ENCODE measurements around the gene MAST2.
"Not testable (repeated sequence)": the region's sequence is repeated elsewhere in the genome, so short reads cannot be mapped to it uniquely, and the experiment has no call there.

Gene MAST2

DNA sequence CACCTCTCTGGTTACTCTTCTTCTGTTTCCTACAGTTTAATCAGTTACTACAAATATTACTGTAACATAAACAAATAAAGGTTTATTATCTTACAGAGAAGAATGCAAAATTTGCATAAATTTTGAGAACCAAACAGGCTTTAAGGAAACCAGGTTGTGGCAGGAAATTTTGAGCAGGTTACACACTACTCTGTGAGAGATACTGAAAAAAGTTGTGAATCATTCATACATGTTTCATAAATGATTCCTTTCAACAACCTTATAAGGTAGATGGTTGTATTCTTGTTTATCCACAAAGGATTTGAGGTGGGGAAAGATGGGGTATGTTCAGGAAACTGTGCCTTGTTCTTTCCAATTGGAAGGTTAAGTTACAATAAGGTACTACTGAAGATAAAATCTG lies 58.6 kb downstream of the MAST2 start:
- DNase-seq = no peak

- peak; percentile 24 for DNase-seq
These were observed 59.8 kb downstream of the MAST2 start for GRCh38 chr1:45863218-45863617.

DNA sequence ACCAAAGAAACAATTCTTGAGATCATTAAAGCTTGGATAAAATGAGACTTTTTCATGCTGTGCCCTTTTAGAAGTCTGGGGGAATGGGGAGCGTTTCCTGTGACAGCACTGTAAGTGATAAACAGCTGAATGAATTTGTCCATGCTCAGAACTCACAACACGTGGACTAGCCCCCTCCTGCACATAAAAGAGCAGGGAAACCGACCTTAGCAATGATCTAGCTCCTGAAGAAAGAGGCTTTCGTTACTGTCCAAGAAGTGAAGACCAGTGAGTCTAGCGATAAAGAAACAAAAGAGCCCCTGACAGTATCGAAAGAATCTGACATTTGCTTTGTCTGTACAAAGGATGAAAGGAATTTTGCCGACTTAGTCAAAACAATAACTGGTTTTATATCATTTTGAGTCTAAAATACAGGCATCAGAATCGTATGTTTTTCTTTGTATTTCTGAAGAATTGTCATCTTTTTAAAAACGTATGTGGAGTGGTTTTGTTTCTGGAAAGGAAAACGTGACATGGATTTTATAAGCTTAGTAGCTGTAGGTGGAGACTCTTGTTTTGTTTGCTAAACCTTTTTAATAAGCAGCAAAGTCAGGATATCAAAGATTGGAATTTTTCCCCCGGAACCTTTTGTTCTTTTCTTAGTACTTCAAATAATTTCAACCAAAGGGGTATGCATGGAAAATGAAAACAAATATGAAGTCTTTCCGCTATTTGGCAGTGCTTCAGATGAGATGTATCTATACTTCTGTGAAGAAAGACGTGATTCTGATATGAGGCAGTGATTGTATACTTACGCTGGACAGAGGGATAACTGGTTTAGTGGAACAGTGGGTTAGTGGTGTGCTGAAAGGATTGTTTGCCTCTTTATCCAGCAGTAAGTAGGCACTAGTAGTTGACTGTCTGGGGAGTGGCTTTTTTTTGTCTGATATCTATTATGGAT lies 61.0 kb downstream of the MAST2 start:
- no peak for DNase-seq

DNA sequence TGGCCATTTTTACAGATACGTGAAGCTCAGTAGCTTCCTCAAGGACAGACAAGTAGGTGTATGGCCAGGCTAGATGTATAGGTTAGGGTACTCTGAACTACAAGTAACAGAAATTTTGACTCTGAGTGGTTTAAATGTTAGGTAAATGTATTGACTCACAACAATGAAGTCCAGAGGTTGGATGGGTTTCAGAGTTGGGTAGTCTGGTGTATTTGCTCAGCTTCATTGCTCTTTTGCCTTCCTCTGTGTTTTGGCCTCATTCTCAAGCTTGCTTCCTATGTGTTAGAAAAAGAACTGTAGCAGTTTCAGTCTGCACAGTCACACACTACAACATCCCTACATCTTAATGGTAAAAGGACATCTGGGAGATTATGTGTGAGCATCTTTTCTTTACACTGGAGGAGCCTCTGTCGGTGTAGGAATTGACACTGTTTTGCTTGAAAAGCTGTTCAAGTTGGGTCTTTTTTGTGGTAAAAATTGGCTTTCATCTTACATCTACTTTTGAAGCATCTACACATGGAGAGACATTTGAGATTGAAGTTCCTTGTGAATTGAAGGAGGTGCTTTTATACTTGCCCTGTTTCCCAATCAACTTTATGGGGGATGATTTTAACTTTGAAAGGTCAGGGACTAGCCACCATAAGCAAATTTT lies 64.4 kb downstream of the MAST2 start:
- DNase-seq = no peak

GRCh38 chr1:45868861-45869260 lies 65.4 kb downstream of the MAST2 start:
- no peak for DNase-seq

GRCh38 chr1:45870500-45870899 lies 67.1 kb downstream of the MAST2 start:
- no peak for DNase-seq

DNA sequence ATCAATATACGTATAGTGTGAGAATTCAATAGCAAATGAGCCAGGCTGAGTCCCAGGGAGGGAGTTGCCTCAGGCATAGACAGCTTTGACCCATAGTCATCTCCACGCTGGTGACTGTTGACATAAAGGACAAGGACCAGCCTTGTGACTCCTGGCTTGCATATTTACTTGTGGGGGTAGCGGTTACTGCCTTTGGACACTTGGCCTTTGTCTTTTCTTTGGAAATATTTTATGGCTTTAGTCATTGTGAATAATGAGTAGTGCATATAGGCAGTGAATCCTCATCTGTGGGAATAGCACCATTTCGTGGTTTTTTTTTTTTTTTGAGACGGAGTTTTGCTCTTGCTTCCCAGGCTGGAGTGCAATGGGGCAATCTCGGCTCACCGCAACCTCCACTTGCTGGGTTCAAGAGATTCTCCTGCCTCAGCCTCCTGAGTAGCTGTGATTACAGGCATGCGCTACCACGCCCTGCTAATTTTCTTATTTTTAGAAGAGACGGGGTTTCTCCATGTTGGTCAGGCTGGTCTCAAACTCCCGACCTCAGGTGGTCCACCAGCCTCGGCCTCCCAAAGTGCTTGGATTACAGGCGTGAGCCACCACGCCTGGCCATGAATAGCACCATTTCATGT lies 68.9 kb downstream of the MAST2 start:
- not testable (repeated sequence) for DNase-seq

DNA sequence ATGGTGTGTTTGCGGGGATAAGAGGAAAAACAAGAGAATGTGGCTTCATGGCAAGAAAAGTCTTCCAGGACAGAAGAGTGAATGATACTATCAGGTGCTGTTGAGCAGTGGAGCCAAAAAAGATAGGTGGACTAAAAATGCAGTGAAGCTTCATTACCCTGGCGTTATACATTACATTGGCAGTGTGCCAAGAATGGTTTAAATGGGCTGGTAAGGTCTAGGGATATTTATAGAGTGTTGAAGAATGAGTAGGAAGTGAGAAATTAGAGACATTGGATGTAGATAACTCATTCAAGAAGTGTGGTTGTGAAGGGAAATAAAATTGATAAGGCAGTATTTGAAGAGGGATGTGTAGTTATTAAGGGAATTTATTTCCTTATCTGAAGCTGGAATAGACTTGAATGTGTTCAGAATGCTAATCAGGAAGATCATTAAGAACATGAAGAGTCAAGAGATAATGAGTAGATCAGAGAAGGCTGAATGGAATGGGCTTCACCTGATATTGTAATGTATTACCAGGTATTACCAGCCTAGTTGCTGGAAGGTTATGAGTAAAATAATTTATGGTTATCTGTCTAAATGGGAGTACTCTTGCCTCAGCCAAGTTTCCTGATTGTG lies 72.7 kb downstream of the MAST2 start:
- peak; percentile 18 for DNase-seq

- no peak for DNase-seq
These were observed 73.9 kb downstream of the MAST2 start for GRCh38 chr1:45877264-45877663.

DNA sequence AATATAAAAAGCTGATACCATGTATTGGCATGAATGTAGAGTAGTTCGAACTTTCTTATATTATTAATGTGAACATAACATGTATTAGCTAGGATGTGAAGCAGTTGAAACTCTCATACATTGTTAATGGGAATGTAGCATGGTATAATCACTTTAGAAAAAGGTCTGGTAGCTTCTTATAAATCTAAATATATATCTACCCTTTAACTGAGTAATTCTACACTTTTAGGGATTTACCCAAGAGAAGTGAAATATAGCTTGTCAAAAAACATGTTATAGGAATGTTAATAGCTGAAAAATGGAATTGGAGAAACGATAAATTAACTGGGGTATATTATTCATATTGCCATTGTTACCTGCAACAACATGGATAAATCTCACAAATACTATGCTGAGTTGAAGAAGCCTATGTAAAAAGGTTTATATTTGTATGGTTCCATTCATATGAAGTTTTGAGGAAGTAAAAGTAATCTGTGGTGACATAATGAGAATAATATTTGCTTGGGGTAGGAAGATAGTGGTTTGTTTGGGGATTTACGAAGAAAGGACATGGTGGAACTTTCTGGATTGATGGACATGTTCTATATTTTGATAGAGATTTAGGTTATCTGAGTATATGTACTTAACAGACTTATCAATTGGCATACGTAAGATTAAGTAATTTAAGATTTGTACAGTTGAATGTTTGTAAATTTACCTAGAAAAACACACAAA lies 76.6 kb downstream of the MAST2 start:
- no peak for DNase-seq

DNA sequence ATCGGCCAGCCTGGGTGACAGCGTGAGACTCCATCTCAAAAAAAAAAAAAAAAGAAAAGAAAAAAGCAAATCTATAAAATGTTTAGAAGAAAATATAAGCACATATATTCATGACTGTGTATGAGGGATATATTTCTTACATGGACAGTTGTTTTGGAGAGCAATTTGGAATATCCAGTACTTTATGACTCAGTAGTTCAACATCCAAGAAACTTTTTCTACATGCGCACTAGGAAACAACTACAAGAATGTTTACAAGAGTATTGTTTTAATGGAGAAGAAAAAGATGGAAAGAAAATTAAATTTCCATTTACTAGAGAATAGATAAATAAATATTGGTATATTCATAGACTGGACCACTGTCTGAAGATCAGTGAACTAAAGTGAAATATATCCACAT lies 77.5 kb downstream of the MAST2 start:
- DNase-seq = no peak

- DNase-seq = no peak
These were observed 80.2 kb downstream of the MAST2 start for GRCh38 chr1:45883658-45884057.

DNA sequence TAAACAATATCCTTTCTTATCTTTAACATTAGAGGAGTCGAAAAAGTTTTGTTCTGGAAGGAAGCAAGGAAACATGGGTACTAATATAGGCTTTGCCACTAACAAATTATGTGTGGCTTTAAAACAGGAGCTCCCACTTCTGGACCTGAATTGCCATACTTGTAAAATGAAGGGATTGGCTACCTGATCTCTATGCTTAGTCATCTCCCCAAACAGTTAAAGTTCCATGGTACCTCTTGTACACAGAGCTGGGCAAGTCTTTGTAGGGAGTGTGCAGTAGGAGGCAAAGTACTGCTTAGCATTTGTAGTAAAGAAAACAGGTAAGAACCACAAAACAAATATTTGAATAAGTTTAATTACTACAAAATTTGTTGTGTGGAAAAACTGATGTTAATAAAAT lies 81.3 kb downstream of the MAST2 start:
- DNase-seq = no peak

GRCh38 chr1:45886229-45886628 lies 82.8 kb downstream of the MAST2 start:
- no peak for DNase-seq

- no peak for DNase-seq
These were observed 83.9 kb downstream of the MAST2 start for GRCh38 chr1:45887156-45887842.

DNA sequence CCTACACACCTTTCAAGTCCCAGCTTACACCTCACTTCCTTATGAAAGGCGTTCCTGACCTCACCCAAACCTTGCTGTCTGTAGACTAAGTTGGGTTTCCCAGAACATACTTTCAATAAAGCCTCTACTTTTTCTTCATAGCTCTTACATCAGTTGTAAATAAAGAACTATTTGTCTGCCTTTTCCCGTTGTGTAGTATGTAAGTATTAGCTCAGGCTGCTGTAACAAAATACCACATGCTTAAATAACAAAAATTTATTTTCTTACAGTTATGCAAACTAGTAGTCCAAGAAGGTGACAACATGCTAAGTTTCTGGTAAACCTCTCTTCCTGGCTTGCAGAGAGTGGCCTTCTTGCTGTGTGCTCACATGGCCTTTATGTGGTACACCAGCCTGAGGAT lies 86.7 kb downstream of the MAST2 start:
- DNase-seq = no peak

DNA sequence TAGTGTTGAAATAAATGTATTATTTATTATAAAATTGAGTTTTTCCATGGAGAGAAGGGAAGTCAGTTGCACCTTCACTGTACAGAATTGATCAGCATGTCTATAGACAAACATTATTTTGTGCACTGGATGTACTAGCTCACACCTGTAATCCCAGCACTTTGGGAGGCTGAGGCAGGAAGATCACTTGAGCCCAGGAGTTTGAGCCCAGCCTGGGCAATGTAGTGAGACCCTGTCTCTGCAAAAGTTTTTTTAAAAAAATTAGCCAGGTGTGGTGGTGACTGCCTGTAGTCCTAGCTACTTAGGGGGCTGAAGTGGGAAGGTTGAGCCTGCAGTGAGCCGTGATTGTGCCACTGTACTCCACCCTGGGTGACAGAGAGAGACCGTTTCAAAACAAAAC lies 87.7 kb downstream of the MAST2 start:
- no peak for DNase-seq

- DNase-seq = no peak
These were observed 88.8 kb downstream of the MAST2 start for GRCh38 chr1:45892068-45892785.

GRCh38 chr1:45894331-45894730 lies 90.9 kb downstream of the MAST2 start:
- DNase-seq = no peak

- DNase-seq = no peak
These were observed 91.5 kb downstream of the MAST2 start for GRCh38 chr1:45894921-45895320.

GRCh38 chr1:45895406-45895805 lies 92.0 kb downstream of the MAST2 start:
- no peak for DNase-seq
